SK-N-SH (cell line): ENCODE results near the gene GSTM1.

Source experiments
- CTCF ChIP-seq: fragments of 200-600 bp; sonication (generic); IDR thresholded peaks from 2 replicates; pipeline ENCODE4 v1.6.1; 2017; ENCODE audit warnings: antibody characterized with exemption, mild to moderate bottlenecking, moderate library complexity
- FOXJ3 ChIP-seq: sonication (generic); formaldehyde crosslinking; IDR thresholded peaks from 2 replicates; pipeline ENCODE4 v1.5.1; 2020; ENCODE audit warnings: mild to moderate bottlenecking, missing genetic modification reagents
- NRF1 ChIP-seq: IDR thresholded peaks from 2 replicates; pipeline ENCODE4 v1.6.1; 2012; ENCODE audit warnings: low read depth, mild to moderate bottlenecking, low read length
- SMC3 ChIP-seq: IDR thresholded peaks from 2 replicates; pipeline ENCODE4 v1.6.1; 2012; ENCODE audit warnings: low read depth, low read length, improper control_type of control experiment
- TCF12 ChIP-seq: IDR thresholded peaks from 2 replicates; pipeline ENCODE4 v1.4.0; 2012
- YY1 ChIP-seq: IDR thresholded peaks from 2 replicates; pipeline ENCODE4 v1.4.0; 2012; ENCODE audit warnings: low read depth, mild to moderate bottlenecking

- TF ChIP-seq SMC3 (no peak), NRF1 (peak; percentile 79), YY1 (0 out of 2 replicates have a peak, but pooled peaks have one; percentile 14), CTCF (no peak), TCF12 (no peak), FOXJ3 (CRISPR knock-in tag) (no peak)
Measured at GRCh38 chr1:109739738-109740614, 52.4 kb downstream of the GSTM1 start.
